Measurements from ENCODE around the gene CBL. TPM values are rescaled to one million over a fixed set of nuclear protein-coding genes. Genes with fewer than 3 reads are reported as not detected.

The CBL gene
- total RNA-seq, 2 experiments from 2014 or later: 43.6 to 43.7 TPM

DNA sequence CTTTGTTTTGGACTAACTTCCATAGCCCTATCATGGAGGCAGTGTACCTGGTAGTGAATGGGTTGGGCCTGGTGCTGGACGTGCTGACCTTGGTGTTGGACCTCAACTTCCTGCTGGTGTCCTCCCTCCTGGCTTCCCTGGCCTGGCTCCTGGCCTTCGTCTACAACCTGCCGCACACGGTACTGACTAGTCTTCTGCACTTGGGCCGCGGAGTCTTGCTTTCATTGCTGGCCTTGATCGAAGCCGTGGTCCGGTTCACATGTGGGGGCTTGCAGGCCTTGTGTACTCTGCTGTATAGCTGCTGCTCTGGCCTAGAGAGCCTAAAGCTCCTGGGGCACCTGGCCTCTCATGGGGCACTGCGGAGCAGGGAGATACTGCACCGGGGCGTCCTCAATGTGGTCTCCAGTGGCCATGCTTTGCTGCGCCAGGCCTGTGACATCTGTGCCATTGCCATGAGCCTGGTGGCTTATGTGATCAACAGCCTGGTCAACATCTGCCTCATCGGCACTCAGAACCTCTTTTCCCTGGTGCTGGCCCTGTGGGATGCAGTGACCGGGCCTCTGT, 129.0 kb downstream of the CBL start:
- no peaks in the 10 kb centered on the region for H3K9me3 Mint-ChIP-seq (ENCODE audit: insufficient read depth)
- ATAC-seq: no peak
- H3K4me3 Mint-ChIP-seq: peak overlapping the region; percentile 92
- POLR2A ChIA-PET: interaction anchor here (0.7 to 2.5 kb wide), 4 partner anchors 11 to 240 kb away, joined by 3 to 13 read pairs (median 6); a partner anchor contains a TSS
- H3K4me1 Mint-ChIP-seq (ENCODE audit: low read depth): peaks cover 62% of the 10 kb centered on the region
- no peak for DNase-seq
- peak overlapping the region; percentile 96 for H3K27ac Mint-ChIP-seq
- H3K27me3 Mint-ChIP-seq (ENCODE audit: low read depth): peaks cover 15% of the 10 kb centered on the region
- CTCF ChIA-PET: interaction anchor here (1.1 to 5.6 kb wide), 4 partner anchors 13 to 166 kb away, joined by 3 to 57 read pairs (median 20); no protein-coding TSS in a partner anchor
- H3K36me3 Mint-ChIP-seq (ENCODE audit: low read depth): peaks cover 22% of the 10 kb centered on the region

DNA sequence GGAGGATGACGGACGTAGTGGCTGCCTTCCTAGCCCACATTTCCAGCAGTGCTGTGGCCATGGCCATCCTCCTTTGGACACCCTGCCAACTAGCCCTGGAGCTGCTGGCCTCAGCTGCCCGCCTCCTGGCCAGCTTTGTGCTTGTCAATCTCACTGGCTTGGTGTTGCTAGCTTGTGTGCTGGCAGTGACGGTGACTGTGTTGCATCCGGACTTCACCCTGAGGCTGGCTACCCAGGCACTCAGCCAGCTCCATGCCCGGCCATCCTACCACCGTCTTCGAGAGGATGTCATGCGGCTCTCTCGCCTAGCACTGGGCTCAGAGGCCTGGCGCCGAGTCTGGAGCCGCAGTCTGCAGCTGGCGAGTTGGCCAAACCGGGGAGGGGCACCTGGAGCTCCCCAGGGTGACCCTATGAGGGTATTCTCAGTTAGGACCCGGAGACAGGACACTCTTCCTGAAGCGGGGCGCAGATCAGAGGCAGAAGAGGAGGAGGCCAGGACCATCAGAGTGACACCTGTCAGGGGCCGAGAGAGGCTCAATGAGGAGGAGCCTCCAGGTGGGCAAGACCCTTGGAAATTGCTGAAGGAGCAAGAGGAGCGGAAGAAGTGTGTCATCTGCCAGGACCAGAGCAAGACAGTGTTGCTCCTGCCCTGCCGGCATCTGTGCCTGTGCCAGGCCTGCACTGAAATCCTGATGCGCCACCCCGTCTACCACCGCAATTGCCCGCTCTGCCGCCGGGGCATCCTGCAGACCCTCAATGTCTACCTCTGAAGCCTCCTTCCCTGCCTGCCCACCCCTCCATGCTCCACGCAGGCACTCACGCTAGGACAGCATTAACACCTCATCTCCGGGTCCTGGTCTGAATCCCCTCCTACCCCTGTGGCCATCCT, 129.8 kb downstream of the CBL start:
- Mint-ChIP-seq H3K36me3 (ENCODE audit: low read depth) (peaks cover 22% of the 10 kb centered on the region), H3K9me3 (ENCODE audit: insufficient read depth) (no peaks in the 10 kb centered on the region), H3K4me3 (peak overlapping the region; percentile 92), H3K4me1 (ENCODE audit: low read depth) (peaks cover 63% of the 10 kb centered on the region), H3K27ac (peak overlapping the region; percentile 96), H3K27me3 (ENCODE audit: low read depth) (peaks cover 11% of the 10 kb centered on the region)
- CTCF ChIA-PET: interaction anchor here (4.3 to 5.6 kb wide), 2 partner anchors 13 to 20 kb away, joined by 37 to 96 read pairs (median 57); no protein-coding TSS in a partner anchor
- POLR2A ChIA-PET: interaction anchor here (2.5 kb wide), 1 partner anchor 14 kb away, joined by 13 read pairs; no protein-coding TSS in a partner anchor
- DNase-seq (no peak), ATAC-seq (no peak)

DNA sequence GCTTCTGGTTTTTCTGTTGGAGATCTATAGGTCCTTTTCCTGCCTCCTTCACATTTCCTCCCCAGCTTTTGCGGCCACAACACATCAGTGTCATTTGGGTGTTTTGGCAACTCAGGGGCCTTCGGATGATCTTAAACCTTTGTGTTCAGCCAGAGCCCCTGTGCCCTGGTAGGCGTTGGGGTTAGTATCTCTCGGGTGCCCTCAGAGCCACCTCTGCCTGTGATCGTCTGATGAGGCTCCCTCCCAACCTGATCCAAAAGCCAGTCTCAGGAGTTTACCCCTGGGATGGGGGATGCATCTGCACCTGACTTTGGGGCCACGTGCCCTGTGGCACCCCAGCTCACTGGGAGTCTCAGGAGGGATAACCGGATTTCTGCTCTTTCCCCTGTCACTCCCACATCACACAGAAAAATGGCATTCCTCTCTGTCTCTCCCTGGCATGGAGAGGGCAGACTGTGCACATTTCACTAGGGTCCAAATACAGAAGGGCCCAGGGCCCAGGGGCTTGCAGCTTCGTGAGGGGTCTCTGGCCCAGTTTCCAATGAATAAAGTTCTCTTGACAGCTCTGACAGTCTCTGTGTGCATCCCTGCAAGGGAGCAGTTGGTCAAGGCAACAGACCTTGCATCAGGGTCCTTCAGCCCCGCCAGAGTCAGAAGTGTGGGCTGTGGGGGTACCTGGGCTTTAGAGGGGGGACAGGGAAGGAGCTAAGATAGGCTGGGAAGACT, 130.8 kb downstream of the CBL start:
- no peak for DNase-seq
- ChIA-PET POLR2A (interaction anchor here (1.7 kb wide), 1 partner anchor 131 kb away, joined by 5 read pairs; the partner anchor contains the start of gene CBL), CTCF (interaction anchor here (1.1 to 5.1 kb wide), 15 partner anchors 9 to 138 kb away, joined by 3 to 96 read pairs (median 13); partner anchors contain the start of genes CBL and USP2)
- peak overlapping the region; percentile 55 for H3K4me3 Mint-ChIP-seq
- no peak for ATAC-seq
- no peaks in the 10 kb centered on the region for H3K9me3 Mint-ChIP-seq (ENCODE audit: insufficient read depth)
- peaks cover 69% of the 10 kb centered on the region for H3K4me1 Mint-ChIP-seq (ENCODE audit: low read depth)
- H3K27me3 Mint-ChIP-seq (ENCODE audit: low read depth): peaks cover 18% of the 10 kb centered on the region
- peaks cover 22% of the 10 kb centered on the region for H3K36me3 Mint-ChIP-seq (ENCODE audit: low read depth)
- H3K27ac Mint-ChIP-seq: peak overlapping the region; percentile 67

DNA sequence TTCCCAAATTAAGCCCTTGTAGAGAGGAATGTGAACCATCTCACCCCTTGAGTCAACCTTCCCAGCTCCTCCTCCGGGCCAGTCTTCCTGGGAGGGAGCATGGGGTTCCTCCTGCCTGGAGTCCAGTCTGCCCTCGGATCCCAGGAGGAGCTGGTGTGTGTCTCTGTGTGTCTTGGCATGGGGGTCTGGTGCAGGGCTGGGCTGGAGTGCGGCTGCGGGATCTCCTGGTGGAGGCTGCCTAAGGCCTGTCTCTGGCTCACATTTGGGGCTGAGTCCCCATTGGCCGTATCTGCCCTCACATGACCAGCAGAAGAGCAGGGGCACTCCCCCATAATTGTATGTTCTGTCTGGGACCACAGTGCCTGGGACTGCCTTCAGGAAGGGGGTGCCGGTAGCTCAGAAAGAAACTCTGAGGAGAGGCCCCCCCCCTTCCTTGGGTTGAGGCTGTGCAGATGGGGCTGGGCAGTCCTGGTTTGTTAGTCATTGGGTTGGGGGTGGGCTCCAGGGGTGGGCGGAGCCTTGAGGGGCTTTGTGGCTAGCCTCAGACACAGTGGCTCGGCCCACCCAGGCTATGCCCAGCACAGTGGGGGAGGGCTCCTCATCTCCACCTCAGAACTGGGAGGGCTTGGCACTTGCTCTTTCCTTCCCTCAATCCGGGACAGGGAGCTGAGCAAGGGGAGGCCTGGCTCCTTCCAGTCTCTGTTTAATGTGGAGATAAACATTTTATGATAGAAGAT, 131.6 kb downstream of the CBL start:
- ChIA-PET POLR2A (interaction anchor here (1.0 to 1.7 kb wide), 3 partner anchors 123 to 243 kb away, joined by 3 to 5 read pairs (median 4); partner anchors contain the start of gene CBL), CTCF (interaction anchor here (0.6 to 5.1 kb wide), 45 partner anchors 10 to 270 kb away, joined by 3 to 96 read pairs (median 4); partner anchors contain the start of genes ABCG4, CBL, HINFP and MCAM)
- Mint-ChIP-seq H3K36me3 (ENCODE audit: low read depth) (peaks cover 22% of the 10 kb centered on the region), H3K4me3 (no peak overlapping the region), H3K27ac (no peak overlapping the region), H3K27me3 (ENCODE audit: low read depth) (peaks cover 22% of the 10 kb centered on the region), H3K4me1 (ENCODE audit: low read depth) (peaks cover 68% of the 10 kb centered on the region), H3K9me3 (ENCODE audit: insufficient read depth) (no peaks in the 10 kb centered on the region)
- DNase-seq: no peak
- ATAC-seq: no peak

DNA sequence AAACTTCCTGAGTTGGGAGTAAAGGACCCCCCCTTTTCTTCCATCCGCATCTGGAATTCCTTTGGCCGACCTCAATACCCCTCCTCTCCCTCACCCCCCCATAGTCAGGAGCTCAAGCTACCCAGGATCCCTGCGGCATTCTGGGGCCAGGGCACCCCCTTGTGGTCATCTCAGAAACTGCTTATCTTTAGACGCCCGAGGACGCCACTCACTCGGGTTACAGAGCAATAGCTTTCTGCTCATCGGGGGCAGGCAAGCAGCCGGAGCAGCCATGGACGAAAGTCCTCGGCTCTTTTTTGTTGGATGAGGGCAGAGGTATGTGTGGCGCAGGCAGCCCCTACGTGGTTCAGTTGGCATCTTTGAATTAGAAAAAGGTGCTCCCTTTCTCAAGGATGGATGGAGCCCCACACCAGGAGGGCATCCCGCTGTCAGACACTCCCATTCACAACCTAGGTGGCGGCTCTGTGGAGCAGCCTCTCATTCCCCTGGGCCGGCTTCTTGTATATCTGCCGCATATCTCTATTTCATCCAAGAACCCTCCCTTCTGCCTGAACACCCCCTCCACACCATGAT, 132.3 kb downstream of the CBL start:
- no peak overlapping the region for H3K4me3 Mint-ChIP-seq
- CTCF ChIA-PET: interaction anchor here (0.6 to 5.1 kb wide), 48 partner anchors 10 to 271 kb away, joined by 3 to 96 read pairs (median 4); partner anchors contain the start of genes ABCG4, CBL, DPAGT1 and HINFP
- peak; percentile 27 for ATAC-seq
- peaks cover 27% of the 10 kb centered on the region for H3K27me3 Mint-ChIP-seq (ENCODE audit: low read depth)
- peaks cover 62% of the 10 kb centered on the region for H3K4me1 Mint-ChIP-seq (ENCODE audit: low read depth)
- DNase-seq: peak; percentile 82
- POLR2A ChIA-PET: interaction anchor here (0.6 to 1.7 kb wide), 4 partner anchors 19 to 243 kb away, joined by 3 to 5 read pairs (median 4); partner anchors contain the start of gene CBL
- no peak overlapping the region for H3K27ac Mint-ChIP-seq
- no peaks in the 10 kb centered on the region for H3K9me3 Mint-ChIP-seq (ENCODE audit: insufficient read depth)
- H3K36me3 Mint-ChIP-seq (ENCODE audit: low read depth): peaks cover 22% of the 10 kb centered on the region

DNA sequence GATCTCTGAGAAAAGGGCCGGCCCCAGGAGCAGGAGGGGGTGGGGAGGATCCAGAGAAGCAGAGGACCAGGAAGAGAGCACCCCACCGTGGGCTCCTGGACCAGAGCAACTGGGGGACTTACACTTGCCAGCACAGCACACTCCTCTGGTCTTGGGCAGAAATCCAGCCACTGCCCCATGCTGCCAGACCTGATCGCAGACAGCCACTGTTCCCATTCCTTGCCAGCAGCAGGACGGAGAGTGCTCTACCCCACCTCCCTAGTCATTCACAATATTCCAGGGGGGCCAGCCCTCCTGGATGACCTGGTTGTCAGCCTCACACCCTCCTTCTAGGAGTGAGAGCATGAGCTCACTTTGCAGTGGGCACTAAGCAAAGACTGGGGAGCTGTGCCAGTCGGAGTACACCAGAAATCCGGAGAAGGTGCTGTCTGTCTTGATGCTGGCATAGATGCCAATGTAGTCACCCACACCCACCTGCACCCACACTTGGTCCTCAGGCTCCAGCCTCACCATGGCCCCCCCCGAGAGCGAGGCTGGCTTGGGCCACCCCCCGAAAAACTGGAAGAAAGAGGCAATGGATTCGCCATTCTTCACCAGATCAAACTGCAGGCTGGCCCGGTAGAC, 132.9 kb downstream of the CBL start:
- Mint-ChIP-seq H3K27me3 (ENCODE audit: low read depth) (peaks cover 30% of the 10 kb centered on the region), H3K4me3 (no peak overlapping the region), H3K27ac (no peak overlapping the region)

DNA sequence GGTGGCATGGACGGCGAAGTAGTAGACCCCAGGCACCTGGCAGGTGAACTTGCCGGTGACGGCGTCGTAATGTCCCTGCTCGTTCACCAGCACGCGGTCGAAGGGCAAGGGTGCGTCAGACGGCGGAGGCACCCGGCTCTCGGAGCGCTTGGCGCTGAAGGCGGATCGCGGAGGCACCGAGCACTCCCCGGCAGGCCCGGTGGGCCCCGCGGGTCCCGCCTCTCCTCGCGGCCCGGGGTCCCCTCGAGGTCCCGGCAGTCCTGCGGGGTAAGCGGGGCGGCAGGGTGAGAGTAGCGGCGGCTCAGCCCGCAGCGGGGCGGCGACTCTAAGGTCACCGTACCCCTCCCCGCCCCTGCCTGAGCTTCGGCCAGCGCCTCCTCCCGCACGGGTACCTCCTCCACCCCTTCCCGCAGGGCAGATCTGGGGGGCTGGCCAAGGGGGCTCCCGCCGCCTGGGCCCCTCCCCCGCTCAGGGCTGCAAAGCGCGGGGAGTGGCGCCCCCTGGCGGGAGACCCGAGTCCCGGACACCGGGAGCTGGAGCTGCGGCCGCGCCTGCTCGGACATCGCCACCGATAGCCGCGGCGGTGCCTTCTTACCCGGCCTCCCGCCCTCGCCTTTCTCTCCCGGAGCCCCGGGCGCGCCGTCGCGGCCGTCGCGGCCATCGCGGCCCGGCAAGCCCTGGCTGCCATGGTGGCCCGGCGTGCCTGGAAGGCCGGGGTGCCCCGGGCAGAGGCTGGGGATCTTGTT, 133.6 kb downstream of the CBL start:
- Mint-ChIP-seq H3K4me1 (ENCODE audit: low read depth) (peaks cover 51% of the 10 kb centered on the region), H3K36me3 (ENCODE audit: low read depth) (peaks cover 22% of the 10 kb centered on the region), H3K27me3 (ENCODE audit: low read depth) (peaks cover 33% of the 10 kb centered on the region), H3K4me3 (no peak overlapping the region), H3K9me3 (ENCODE audit: insufficient read depth) (no peaks in the 10 kb centered on the region), H3K27ac (no peak overlapping the region)
- ATAC-seq (peak; percentile 28), DNase-seq (peak; percentile 49)
- POLR2A ChIA-PET: no interaction called here
- CTCF ChIA-PET: interaction anchor here (0.6 to 5.1 kb wide), 18 partner anchors 8 to 238 kb away, joined by 3 to 96 read pairs (median 4); partner anchors contain the start of genes DPAGT1, MCAM and USP2

More for the DNA sequence above, 132.9 kb downstream of the CBL start:
- DNase-seq (no peak), ATAC-seq (no peak)
- H3K36me3 Mint-ChIP-seq (ENCODE audit: low read depth): peaks cover 22% of the 10 kb centered on the region
- POLR2A ChIA-PET: interaction anchor here (1.0 to 1.7 kb wide), 3 partner anchors 122 to 244 kb away, joined by 3 to 5 read pairs (median 4); partner anchors contain the start of gene CBL
- CTCF ChIA-PET: interaction anchor here (1.0 to 5.1 kb wide), 36 partner anchors 9 to 271 kb away, joined by 3 to 96 read pairs (median 5); partner anchors contain the start of genes ABCG4, CBL, DPAGT1 and HINFP
- H3K9me3 Mint-ChIP-seq (ENCODE audit: insufficient read depth): no peaks in the 10 kb centered on the region
- peaks cover 55% of the 10 kb centered on the region for H3K4me1 Mint-ChIP-seq (ENCODE audit: low read depth)

DNA sequence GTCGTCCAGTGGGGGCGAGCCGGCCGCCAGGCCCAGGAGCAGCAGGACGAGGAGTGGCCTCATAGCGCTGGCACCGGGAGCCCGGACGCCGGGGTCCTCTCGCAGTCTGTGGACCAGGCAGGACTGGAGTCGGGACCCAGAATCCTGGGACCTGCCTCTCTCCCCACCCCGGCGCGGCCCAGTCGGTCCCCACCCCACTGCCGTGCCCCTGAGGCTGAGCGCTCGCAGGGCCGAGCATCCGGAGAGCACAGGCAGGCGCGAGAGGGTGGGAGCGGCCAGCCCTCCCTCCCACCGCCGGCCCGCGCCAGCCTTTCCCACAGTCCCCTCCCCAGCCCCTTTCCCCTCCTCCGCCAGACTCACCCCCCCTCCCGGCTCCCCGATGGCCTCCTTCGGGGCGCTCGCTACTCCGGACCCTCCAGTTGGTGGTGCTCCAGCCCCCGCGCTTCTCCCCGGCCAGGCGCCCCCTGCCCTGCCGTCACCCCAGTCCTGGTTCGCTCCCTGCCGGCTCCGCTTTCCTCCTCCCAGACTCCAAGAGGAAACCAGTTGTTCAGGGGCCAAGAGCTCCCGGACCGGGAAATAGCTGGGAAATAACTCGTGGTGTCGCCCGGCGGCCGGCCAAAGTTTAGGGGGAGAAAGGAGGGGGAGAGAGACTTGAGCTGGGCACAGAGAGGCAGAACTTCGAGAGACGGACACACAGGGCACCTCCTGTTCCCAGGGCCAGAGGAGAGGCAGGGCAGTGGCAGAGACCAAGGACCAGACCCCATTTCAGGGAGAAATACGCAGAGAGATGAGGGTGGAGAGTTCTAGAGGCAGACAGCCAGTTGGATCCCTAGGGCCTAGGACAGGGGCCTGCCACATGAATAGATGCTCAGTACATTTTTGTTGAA, 134.4 kb downstream of the CBL start, which contains the start of gene C1QTNF5:
Gene C1QTNF5, minus strand, starts transcription at position 549 of the 887 bp plus-strand sequence. Its CDS starts 486 bp downstream, at position 63.
- H3K4me1 Mint-ChIP-seq (ENCODE audit: low read depth): peaks cover 44% of the 10 kb centered on the region
- ATAC-seq (peak; percentile 8), DNase-seq (no peak)
- H3K36me3 Mint-ChIP-seq (ENCODE audit: low read depth): peaks cover 22% of the 10 kb centered on the region
- no peak within 1 kb of the TSS for H3K27ac Mint-ChIP-seq
- POLR2A ChIA-PET: no interaction called here
- H3K27me3 Mint-ChIP-seq (ENCODE audit: low read depth): peaks cover 33% of the 10 kb centered on the region
- no peak within 1 kb of the TSS for H3K4me3 Mint-ChIP-seq
- H3K9me3 Mint-ChIP-seq (ENCODE audit: insufficient read depth): no peaks in the 10 kb centered on the region
- CTCF ChIA-PET: interaction anchor here (0.6 to 5.1 kb wide), 17 partner anchors 8 to 140 kb away, joined by 3 to 96 read pairs (median 4); partner anchors contain the start of gene USP2

All from activated CD8-positive, alpha-beta T cell treated with anti-CD3 and anti-CD28 coated beads, Interleukin-2, amount 10 ng/mL, durations not matched to agents 7 days and 5 days (primary cell).